ENCODE data around the gene BSDC1. TPM values are rescaled to one million over a fixed set of nuclear protein-coding genes. Genes with fewer than 3 reads are reported as not detected.

Gene BSDC1
- total and polyA plus RNA-seq, 10 of the 15 experiments (the other 5 are each of a cell fraction or from before 2014, with no cell fraction given) = 3.0 to 39.7 (median 22.8) TPM

- TF ChIP-seq IRF3 (IDR thresholded peaks at IDR 0.05) (no peak), ZZZ3 (IDR thresholded peaks at IDR 0.05; ENCODE audit: control insufficient read depth, insufficient read length, low read depth) (no peak), WRNIP1 (IDR thresholded peaks at IDR 0.05; ENCODE audit: borderline replicate concordance, low read depth, low read length) (peak; percentile 29; the same call in 1 of the 2 replicates), CTCF (IDR thresholded peaks at IDR 0.05 in 2 of 3, conservative IDR thresholded peaks at IDR 0.05 in 1 of 3; ENCODE audit: control insufficient read depth in 2 of 3, extremely low read depth in 1 of 3, insufficient read depth in 1 of 3, low read depth in 3 of 3, low read length in 3 of 3) (peak; percentile 68 to 86 (median 72); a peak in 5 of 6 replicates), CREM (IDR thresholded peaks at IDR 0.05; ENCODE audit: low read depth) (no peak), GATAD2B (conservative IDR thresholded peaks at IDR 0.05; ENCODE audit: low read depth) (peak; percentile 55; the same call in 1 of the 2 replicates), ZBED1 (IDR thresholded peaks at IDR 0.05; ENCODE audit: borderline replicate concordance) (no peak), NBN (IDR thresholded peaks at IDR 0.05) (0 out of 2 replicates have a peak, but pooled peaks have one; percentile 37), NFXL1 (IDR thresholded peaks at IDR 0.05; ENCODE audit: borderline replicate concordance) (no peak), MEF2B (IDR thresholded peaks at IDR 0.05; ENCODE audit: partially characterized antibody, poor library complexity, severe bottlenecking) (peak; percentile 53), BCL3 (IDR thresholded peaks at IDR 0.05; ENCODE audit: borderline replicate concordance, insufficient read depth, low read depth, low read length, poor library complexity, severe bottlenecking) (peak; percentile 10), ATF7 (IDR thresholded peaks at IDR 0.05; ENCODE audit: low read depth) (no peak), ETV6 (conservative IDR thresholded peaks at IDR 0.05 in 1 of 2, IDR thresholded peaks at IDR 0.05 in 1 of 2; ENCODE audit: borderline replicate concordance in 1 of 2, low read depth in 1 of 2) (no peak), IKZF2 (IDR thresholded peaks at IDR 0.05) (no peak), HDAC6 (IDR thresholded peaks at IDR 0.05; ENCODE audit: unreplicated experiment) (no peak), EED (IDR thresholded peaks at IDR 0.05; ENCODE audit: low read depth) (no peak), EZH2 (IDR thresholded peaks at IDR 0.05; ENCODE audit: borderline replicate concordance, control insufficient read depth, low read depth, low read length) (no peak), TCF12 (IDR thresholded peaks at IDR 0.05; ENCODE audit: low read depth, low read length) (no peak), SMAD5 (IDR thresholded peaks at IDR 0.05; ENCODE audit: low read depth) (no peak), PRDM15 (CRISPR knock-in tag; IDR thresholded peaks at IDR 0.05) (no peak), POLR2AphosphoS2 (IDR thresholded peaks at IDR 0.05; ENCODE audit: low read depth, low read length) (peak; percentile 13; the same call in 1 of the 2 replicates), BACH1 (IDR thresholded peaks at IDR 0.05; ENCODE audit: borderline replicate concordance) (peak; percentile 87)
These were observed 59.2 kb downstream of the BSDC1 start (continued) for GRCh38 chr1:32334864-32335534.

Measured in GM12878 (cell line).